HG02981 (cell line): ENCODE measurements around the gene IL3.

Experiments
- ATAC-seq: cut with Tn5 transposase; IDR thresholded peaks from one replicate; pipeline ENCODE4 v1.9.1; 2021; ENCODE audit warnings: mild to moderate bottlenecking, moderate library complexity; ENCODE audit not compliant: unreplicated experiment

IL3 gene

GRCh38 chr5:132072070-132072469 is 11.6 kb downstream of the IL3 start:
- ATAC-seq, result no peak

GRCh38 chr5:132072528-132072927 is 12.1 kb downstream of the IL3 start:
- ATAC-seq, result no peak

GRCh38 chr5:132073231-132074013 is 13.0 kb downstream of the IL3 start, which contains the start of gene CSF2:
Gene CSF2, plus strand, starts transcription at chr5:132073789. Its CDS starts 35 bp downstream, at chr5:132073824.
- no peak for ATAC-seq

GRCh38 chr5:132074091-132074771 is 13.8 kb downstream of the IL3 start:
- ATAC-seq, result no peak

- no peak for ATAC-seq
Measured at GRCh38 chr5:132074772-132075718, 14.6 kb downstream of the IL3 start.

- no peak for ATAC-seq
Measured at GRCh38 chr5:132075719-132076077, 15.2 kb downstream of the IL3 start.

GRCh38 chr5:132076202-132076830 is 15.9 kb downstream of the IL3 start:
- ATAC-seq, result no peak

GRCh38 chr5:132076983-132077382 is 16.5 kb downstream of the IL3 start:
- no peak for ATAC-seq

- no peak for ATAC-seq
Measured at GRCh38 chr5:132079081-132079480, 18.6 kb downstream of the IL3 start.

GRCh38 chr5:132079619-132080018 is 19.2 kb downstream of the IL3 start:
- no peak for ATAC-seq

GRCh38 chr5:132080595-132080994 is 20.1 kb downstream of the IL3 start:
- ATAC-seq, result no peak

- ATAC-seq, result no peak
Measured at GRCh38 chr5:132081458-132081857, 21.0 kb downstream of the IL3 start.

GRCh38 chr5:132082329-132083023 is 22.0 kb downstream of the IL3 start:
- ATAC-seq, result no peak

GRCh38 chr5:132083071-132083678 is 22.7 kb downstream of the IL3 start:
- ATAC-seq, result no peak

- no peak for ATAC-seq
Measured at GRCh38 chr5:132085686-132086085, 25.2 kb downstream of the IL3 start.

GRCh38 chr5:132086277-132086794 is 25.9 kb downstream of the IL3 start:
- ATAC-seq, result no peak

- no peak for ATAC-seq
Measured at GRCh38 chr5:132087176-132087575, 26.7 kb downstream of the IL3 start.

- ATAC-seq, result no peak
Measured at GRCh38 chr5:132087661-132088060, 27.2 kb downstream of the IL3 start.

- ATAC-seq, result no peak
Measured at GRCh38 chr5:132089363-132089762, 28.9 kb downstream of the IL3 start.

- ATAC-seq, result no peak
Measured at GRCh38 chr5:132090107-132090506, 29.7 kb downstream of the IL3 start.
